Osteocyte (in vitro differentiated cells): Measurements from ENCODE around the gene CNBD2. TPM values are rescaled to one million over a fixed set of nuclear protein-coding genes. Genes with fewer than 3 reads are reported as not detected.
A peak's percentile ranks its signal among the peaks of the same experiment; 100 is the strongest.

ENCODE experiments used
- DNase-seq: peaks from one replicate; pipeline ENCODE4 v3.0.0; 2021; ENCODE audit warnings: mixed read lengths; ENCODE audit not compliant: unreplicated experiment; ENCODE audit errors: extremely low spot score
- H3K27ac Mint-ChIP-seq: one replicate; pipeline ENCODE4 v1.8.0; 2021; ENCODE audit warnings: mild to moderate bottlenecking, mixed read lengths; ENCODE audit not compliant: unreplicated experiment
- H3K27me3 Mint-ChIP-seq: one replicate; pipeline ENCODE4 v1.8.0; 2021; ENCODE audit warnings: mixed read lengths; ENCODE audit not compliant: unreplicated experiment
- H3K36me3 Mint-ChIP-seq: one replicate; pipeline ENCODE4 v1.8.0; 2021; ENCODE audit warnings: mixed read lengths; ENCODE audit not compliant: unreplicated experiment
- H3K4me1 Mint-ChIP-seq: one replicate; pipeline ENCODE4 v1.8.0; 2021; ENCODE audit warnings: mixed read lengths; ENCODE audit not compliant: unreplicated experiment
- H3K4me3 Mint-ChIP-seq: one replicate; pipeline ENCODE4 v1.8.0; 2021; ENCODE audit warnings: mild to moderate bottlenecking, moderate library complexity, mixed read lengths; ENCODE audit not compliant: unreplicated experiment
- H3K9me3 Mint-ChIP-seq: one replicate; pipeline ENCODE4 v1.8.0; 2021; ENCODE audit warnings: mixed read lengths; ENCODE audit not compliant: unreplicated experiment
- CTCF ChIP-seq: fragments of 200-600 bp; sonication (generic); IDR thresholded peaks from 2 replicates; pipeline ENCODE4 v1.5.0; 2021; ENCODE audit warnings: antibody characterized with exemption, mild to moderate bottlenecking, moderate library complexity
- total RNA-seq: library from RNA; stranded (reverse); gene quantifications from 2 replicates; pipeline ENCODE4 v1.2.1, GENCODE V29; 2021

Gene CNBD2
- total RNA-seq, 1 donor from 2014 or later: 4.6 TPM

GRCh38 chr20:36010076-36010475, 41.7 kb downstream of the CNBD2 start:
- TF ChIP-seq CTCF: no peak
- DNase-seq: no peak
- no peaks in the 10 kb centered on the region for H3K9me3 Mint-ChIP-seq
- H3K4me3 Mint-ChIP-seq: no peak overlapping the region
- H3K4me1 Mint-ChIP-seq: no peaks in the 10 kb centered on the region
- no peaks in the 10 kb centered on the region for H3K27me3 Mint-ChIP-seq
- no peaks in the 10 kb centered on the region for H3K36me3 Mint-ChIP-seq
- H3K27ac Mint-ChIP-seq: no peak overlapping the region

GRCh38 chr20:36010825-36011224, 42.4 kb downstream of the CNBD2 start:
- Mint-ChIP-seq H3K4me3 (no peak overlapping the region), H3K4me1 (peaks cover 1% of the 10 kb centered on the region), H3K27ac (no peak overlapping the region), H3K36me3 (no peaks in the 10 kb centered on the region), H3K27me3 (no peaks in the 10 kb centered on the region), H3K9me3 (no peaks in the 10 kb centered on the region)
- no peak for TF ChIP-seq CTCF
- DNase-seq: no peak

- DNase-seq: no peak
- H3K27me3 Mint-ChIP-seq: no peaks in the 10 kb centered on the region
- no peak overlapping the region for H3K4me3 Mint-ChIP-seq
- H3K9me3 Mint-ChIP-seq: no peaks in the 10 kb centered on the region
- no peaks in the 10 kb centered on the region for H3K36me3 Mint-ChIP-seq
- H3K4me1 Mint-ChIP-seq: peaks cover 30% of the 10 kb centered on the region
- no peak for TF ChIP-seq CTCF
- peak overlapping the region; percentile 69 for H3K27ac Mint-ChIP-seq
Measured at GRCh38 chr20:36015806-36016403, 47.5 kb downstream of the CNBD2 start.

GRCh38 chr20:36017048-36017951, 48.9 kb downstream of the CNBD2 start:
- DNase-seq: no peak
- H3K27me3 Mint-ChIP-seq: no peaks in the 10 kb centered on the region
- peak overlapping the region; percentile 94 for H3K27ac Mint-ChIP-seq
- H3K36me3 Mint-ChIP-seq: no peaks in the 10 kb centered on the region
- no peak for TF ChIP-seq CTCF
- no peaks in the 10 kb centered on the region for H3K9me3 Mint-ChIP-seq
- H3K4me1 Mint-ChIP-seq: peaks cover 30% of the 10 kb centered on the region
- peak overlapping the region; percentile 30 for H3K4me3 Mint-ChIP-seq
